ENCODE measurements around the gene GRM5. TPM values are rescaled to one million over a fixed set of nuclear protein-coding genes. Genes with fewer than 3 reads are reported as not detected.
"Not testable (repeated sequence)": the region's sequence is repeated elsewhere in the genome, so short reads cannot be mapped to it uniquely, and the experiment has no call there.

Gene GRM5
- total RNA-seq, 1 experiment from 2014 or later: not detected

GRCh38 chr11:88950975-88951374 is 114.8 kb downstream of the GRM5 start:
- Histone ChIP-seq H3K79me2 (ENCODE audit: low read depth) (no peaks in the 10 kb centered on the region), H3K4me3 (no peak overlapping the region), H2AFZ (no peak overlapping the region), H3K4me2 (no peak overlapping the region), H3K4me1 (replicated peaks; ENCODE audit: insufficient read depth) (no peaks in the 10 kb centered on the region), H3F3A (ENCODE audit: insufficient read depth, low read depth) (no peaks in the 10 kb centered on the region), H3K36me3 (ENCODE audit: low read depth) (no peaks in the 10 kb centered on the region), H4K20me1 (ENCODE audit: insufficient read depth) (no peaks in the 10 kb centered on the region), H3K9me3 (ENCODE audit: insufficient read depth, low read depth) (no peaks in the 10 kb centered on the region), H3K9me2 (ENCODE audit: insufficient read depth) (no peaks in the 10 kb centered on the region; the same call in 1 of the 2 replicates), H3K27ac (no peak overlapping the region), H3K27me3 (ENCODE audit: insufficient read depth, low read depth) (no peaks in the 10 kb centered on the region)
- POLR2A ChIA-PET (ENCODE audit: unreplicated experiment): no interaction called here
- intact Hi-C loops (cut with micrococcal nuclease; ENCODE audit: unreplicated experiment): no loop called here
- no peak for DNase-seq
- TF ChIP-seq CTCF (conservative IDR thresholded peaks at IDR 0.05) (no peak), EZH2 (IDR thresholded peaks at IDR 0.05; ENCODE audit: low read depth) (no peak)
- no TSS peak for BruUV-seq (replicated peaks)
- CTCF ChIA-PET: no interaction called here

DNA sequence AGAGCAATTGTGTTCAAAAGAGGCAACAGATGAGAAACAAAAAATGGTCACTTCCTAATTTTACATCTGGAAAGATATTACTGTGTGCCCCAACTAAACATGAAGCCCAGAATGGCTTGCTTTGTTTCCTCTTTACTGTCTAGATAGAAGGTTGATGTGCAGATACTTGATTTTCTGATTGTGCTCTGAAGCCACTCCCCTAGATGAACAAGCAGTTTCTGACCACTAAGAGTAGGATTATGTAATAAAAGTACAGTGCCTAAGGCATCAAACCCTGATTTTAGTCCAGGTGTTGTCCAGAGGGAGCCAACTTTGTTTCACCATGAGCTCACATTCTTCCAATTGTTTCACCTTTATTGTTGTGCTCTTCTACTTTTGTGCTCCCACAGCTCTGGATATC is 116.9 kb downstream of the GRM5 start:
- H3K36me3 ChIP-seq (ENCODE audit: low read depth); H3K27ac ChIP-seq; H3K4me2 ChIP-seq; H3K4me3 ChIP-seq; H3K9me3 ChIP-seq (ENCODE audit: insufficient read depth, low read depth); BruUV-seq (replicated peaks); H3K27me3 ChIP-seq (ENCODE audit: insufficient read depth, low read depth); CTCF ChIA-PET; intact Hi-C loops (cut with micrococcal nuclease; ENCODE audit: unreplicated experiment); POLR2A ChIA-PET (ENCODE audit: unreplicated experiment); H3K9me2 ChIP-seq (ENCODE audit: insufficient read depth); H3K4me1 ChIP-seq (replicated peaks; ENCODE audit: insufficient read depth); H3K79me2 ChIP-seq (ENCODE audit: low read depth); H4K20me1 ChIP-seq (ENCODE audit: insufficient read depth); H2AFZ ChIP-seq; H3F3A ChIP-seq (ENCODE audit: insufficient read depth, low read depth): not testable (repeated sequence)
- DNase-seq: peak in 1 of 2 experiments; percentile 0

GRCh38 chr11:88947843-88948572 is 117.8 kb downstream of the GRM5 start:
- POLR2A ChIA-PET (ENCODE audit: unreplicated experiment); H3K4me3 ChIP-seq; H4K20me1 ChIP-seq (ENCODE audit: insufficient read depth); H3K9me2 ChIP-seq (ENCODE audit: insufficient read depth); H3K4me2 ChIP-seq; H3K36me3 ChIP-seq (ENCODE audit: low read depth); DNase-seq; CTCF ChIA-PET; H2AFZ ChIP-seq; H3K27me3 ChIP-seq (ENCODE audit: insufficient read depth, low read depth); BruUV-seq (replicated peaks); intact Hi-C loops (cut with micrococcal nuclease; ENCODE audit: unreplicated experiment); H3F3A ChIP-seq (ENCODE audit: insufficient read depth, low read depth); H3K27ac ChIP-seq; H3K79me2 ChIP-seq (ENCODE audit: low read depth); H3K9me3 ChIP-seq (ENCODE audit: insufficient read depth, low read depth); H3K4me1 ChIP-seq (replicated peaks; ENCODE audit: insufficient read depth): not testable (repeated sequence)

DNA sequence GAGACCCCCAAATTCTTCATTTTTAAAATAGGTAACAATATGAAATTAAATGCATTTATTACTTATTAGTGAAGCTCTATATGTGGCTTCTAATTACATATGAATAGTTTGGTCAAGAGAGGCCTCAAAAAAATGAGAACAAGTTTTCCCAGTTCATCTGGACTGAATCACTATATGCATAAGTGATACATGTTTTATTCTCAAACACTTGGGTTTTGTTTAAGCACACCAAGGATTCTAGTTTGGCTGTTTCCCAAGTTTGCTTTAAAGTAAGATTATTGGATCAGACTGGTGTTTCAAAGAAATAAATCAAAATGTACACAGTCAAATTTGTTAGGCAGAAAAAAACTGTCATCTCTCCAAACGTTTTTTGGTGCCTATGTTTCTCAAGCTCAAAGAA is 136.1 kb downstream of the GRM5 start:
- H3K4me2 ChIP-seq; H3K4me1 ChIP-seq (replicated peaks; ENCODE audit: insufficient read depth); H3K4me3 ChIP-seq; H3K27me3 ChIP-seq (ENCODE audit: insufficient read depth, low read depth); intact Hi-C loops (cut with micrococcal nuclease; ENCODE audit: unreplicated experiment); H4K20me1 ChIP-seq (ENCODE audit: insufficient read depth); H3K79me2 ChIP-seq (ENCODE audit: low read depth); H3K9me2 ChIP-seq (ENCODE audit: insufficient read depth); BruUV-seq (replicated peaks); CTCF ChIA-PET; POLR2A ChIA-PET (ENCODE audit: unreplicated experiment); H3K27ac ChIP-seq; H3K36me3 ChIP-seq (ENCODE audit: low read depth); H3K9me3 ChIP-seq (ENCODE audit: insufficient read depth, low read depth); H2AFZ ChIP-seq; H3F3A ChIP-seq (ENCODE audit: insufficient read depth, low read depth): not testable (repeated sequence)
- peak in 1 of 2 experiments; percentile 36 for DNase-seq

GRCh38 chr11:88917065-88917464 is 148.7 kb downstream of the GRM5 start:
- POLR2A ChIA-PET (ENCODE audit: unreplicated experiment); intact Hi-C loops (cut with micrococcal nuclease; ENCODE audit: unreplicated experiment); DNase-seq: not testable (repeated sequence)

More at GRCh38 chr11:88917065-88917464, 148.7 kb downstream of the GRM5 start:
- CTCF ChIA-PET: interaction anchor here (0.6 kb wide), 1 partner anchor 867 kb away, joined by 3 read pairs; no protein-coding TSS in a partner anchor
- H3K27me3 ChIP-seq (ENCODE audit: insufficient read depth, low read depth); H3K4me3 ChIP-seq; H3K9me2 ChIP-seq (ENCODE audit: insufficient read depth); H3K27ac ChIP-seq; BruUV-seq (replicated peaks); H4K20me1 ChIP-seq (ENCODE audit: insufficient read depth); H3K4me1 ChIP-seq (replicated peaks; ENCODE audit: insufficient read depth); H3K36me3 ChIP-seq (ENCODE audit: low read depth); H3K9me3 ChIP-seq (ENCODE audit: insufficient read depth, low read depth); H3F3A ChIP-seq (ENCODE audit: insufficient read depth, low read depth); H3K79me2 ChIP-seq (ENCODE audit: low read depth); H3K4me2 ChIP-seq; H2AFZ ChIP-seq: not testable (repeated sequence)

All from PC-9 (cell line).